Naive thymus-derived CD4-positive, alpha-beta T cell (primary cell): ENCODE results near the gene SEMA3C. TPM values are rescaled to one million over a fixed set of nuclear protein-coding genes. Genes with fewer than 3 reads are reported as not detected.

Source experiments
- ATAC-seq: fragments of 150-1000 bp; cut with Tn5 transposase; 2 replicates; pipeline ENCODE4 v1.10.0; 2021; ENCODE audit warnings: mild to moderate bottlenecking, moderate library complexity
- CTCF ChIA-PET: fragments of 350-600 bp; sonication (Branson Sonifier 250); formaldehyde crosslinking; loops from one replicate; lab custom pipeline; 2021; ENCODE audit warnings: antibody characterized with exemption; lab: Charles Lee
- POLR2A ChIA-PET: fragments of 350-600 bp; sonication (Branson Sonifier 250); formaldehyde crosslinking; loops from one replicate; lab custom pipeline; 2021; ENCODE audit warnings: antibody characterized with exemption, inconsistent platforms; lab: Charles Lee
- DNase-seq, 9 donors: peaks; one replicate each; pipeline versions ENCODE4 v3.0.0 to v3.0.0-alpha.2; 2020 to 2022; ENCODE audit warnings: mixed read lengths in 1 of 9
- H3K27ac ChIP-seq: one replicate; pipeline ENCODE4 v1.7.0; 2013; ENCODE audit warnings: mild to moderate bottlenecking, low read depth, low read length, moderate library complexity
- H3K27me3 ChIP-seq, 2 donors: one replicate each; pipeline ENCODE4 v1.7.0; 2013; ENCODE audit warnings: low read length in 2 of 2, mild to moderate bottlenecking in 2 of 2, moderate library complexity in 2 of 2; ENCODE audit not compliant: control insufficient read depth in 2 of 2, insufficient read depth in 2 of 2
- H3K36me3 ChIP-seq, 3 experiments: 1 replicate in 2 of 3; 2 replicates in 1 of 3; pipeline ENCODE4 v1.7.0; 2013; ENCODE audit warnings: low read length in 3 of 3, mild to moderate bottlenecking in 3 of 3, moderate library complexity in 1 of 3; ENCODE audit not compliant: insufficient read depth in 3 of 3, control insufficient read depth in 2 of 3
- H3K4me1 ChIP-seq, 2 donors: one replicate each; pipeline ENCODE4 v1.7.0; 2013; ENCODE audit warnings: low read length in 2 of 2, mild to moderate bottlenecking in 2 of 2, moderate library complexity in 1 of 2; ENCODE audit not compliant: control insufficient read depth in 2 of 2, insufficient read depth in 2 of 2
- H3K4me3 ChIP-seq: 2 replicates; pipeline ENCODE4 v1.7.0; 2013; ENCODE audit warnings: mild to moderate bottlenecking, low read length
- H3K9me3 ChIP-seq, 3 experiments: 1 replicate in 2 of 3; 2 replicates in 1 of 3; pipeline ENCODE4 v1.7.0; 2013; ENCODE audit warnings: low read length in 3 of 3; ENCODE audit not compliant: control insufficient read depth in 2 of 3
- H3K27ac Mint-ChIP-seq, 9 donors: one replicate each; pipeline ENCODE4 v1.8.0; 2020 to 2022; ENCODE audit warnings: mixed read lengths in 9 of 9, mild to moderate bottlenecking in 8 of 9, moderate library complexity in 5 of 9, inconsistent platforms in 2 of 9
- H3K27me3 Mint-ChIP-seq, 5 donors: one replicate each; pipeline ENCODE4 v1.8.0; 2021 to 2022; ENCODE audit warnings: mixed read lengths in 5 of 5, mild to moderate bottlenecking in 1 of 5
- H3K36me3 Mint-ChIP-seq, 5 donors: one replicate each; pipeline ENCODE4 v1.8.0; 2020 to 2022; ENCODE audit warnings: mixed read lengths in 5 of 5, mild to moderate bottlenecking in 3 of 5, inconsistent platforms in 1 of 5
- H3K4me1 Mint-ChIP-seq, 7 donors: one replicate each; pipeline ENCODE4 v1.8.0; 2020 to 2022; ENCODE audit warnings: mixed read lengths in 7 of 7, mild to moderate bottlenecking in 3 of 7, inconsistent platforms in 1 of 7
- H3K4me3 Mint-ChIP-seq, 10 donors: one replicate each; pipeline ENCODE4 v1.8.0; 2020 to 2022; ENCODE audit warnings: mild to moderate bottlenecking in 10 of 10, mixed read lengths in 10 of 10, moderate library complexity in 6 of 10, inconsistent platforms in 2 of 10
- H3K9me3 Mint-ChIP-seq, 11 donors: one replicate each; pipeline ENCODE4 v1.8.0; 2020 to 2022; ENCODE audit warnings: mixed read lengths in 11 of 11, mild to moderate bottlenecking in 4 of 11, inconsistent platforms in 1 of 11, moderate library complexity in 1 of 11
- intact Hi-C, 2 donors: fragments of 100-400 bp; cut with micrococcal nuclease; formaldehyde crosslinking; loops; one replicate each; pipeline ENCODE4 v1.15.1; 2023
- polyA plus RNA-seq, 2 donors: library from polyadenylated mRNA; unstranded; fragments of 300-500 nt; fragmentation: Illumina TruSeq; gene quantifications; one replicate each; pipeline ENCODE4 v1.2.3, GENCODE V29; 2021
- total RNA-seq, 6 experiments: library from RNA in 5 of 6; stranded (reverse) in 5 of 6; gene quantifications; 1 replicate in 5 of 6; 2 replicates in 1 of 6; pipeline ENCODE4 v1.2.3 and lab custom pipeline; 2021 to 2026

Gene SEMA3C
- total and polyA plus RNA-seq, 7 experiments from 2014 or later = 0.35 to 9.4 (median 0.85) TPM; not detected in 3

DNA sequence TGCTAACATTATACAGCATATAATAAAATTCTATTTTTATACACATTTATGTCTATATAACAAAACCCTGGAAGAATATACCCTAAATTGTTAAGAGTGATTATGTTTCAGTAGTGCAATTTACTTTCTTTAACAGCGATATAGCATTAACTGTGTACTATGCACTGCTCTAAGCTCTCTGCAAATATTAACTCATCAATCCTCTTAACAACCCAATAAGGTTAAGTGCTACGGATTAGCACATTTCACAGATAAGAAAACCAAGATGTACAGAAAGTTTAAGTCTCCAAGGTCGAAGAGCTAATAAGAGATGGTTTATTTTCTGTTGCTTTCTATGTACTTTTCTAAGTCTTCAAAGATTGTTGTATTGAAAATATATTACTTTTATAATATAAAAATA lies 95.8 kb downstream of the SEMA3C start:
- CTCF ChIA-PET = no interaction called here
- no peaks in the 10 kb centered on the region for H3K4me1 ChIP-seq
- Mint-ChIP-seq H3K9me3 (peaks cover 0 to 8% (median 0%) of the 10 kb centered on the region in 11 donors), H3K4me3 (no peak overlapping the region), H3K36me3 (no peaks in the 10 kb centered on the region), H3K4me1 (no peaks in the 10 kb centered on the region), H3K27ac (no peak overlapping the region), H3K27me3 (no peaks in the 10 kb centered on the region)
- ATAC-seq = no peak
- no peaks in the 10 kb centered on the region for H3K27me3 ChIP-seq
- H3K9me3 ChIP-seq = no peaks in the 10 kb centered on the region
- H3K4me3 ChIP-seq = no peak overlapping the region
- intact Hi-C loops = no loop called here
- H3K27ac ChIP-seq = no peak overlapping the region
- POLR2A ChIA-PET = no interaction called here
- no peak for DNase-seq
- no peaks in the 10 kb centered on the region for H3K36me3 ChIP-seq

DNA sequence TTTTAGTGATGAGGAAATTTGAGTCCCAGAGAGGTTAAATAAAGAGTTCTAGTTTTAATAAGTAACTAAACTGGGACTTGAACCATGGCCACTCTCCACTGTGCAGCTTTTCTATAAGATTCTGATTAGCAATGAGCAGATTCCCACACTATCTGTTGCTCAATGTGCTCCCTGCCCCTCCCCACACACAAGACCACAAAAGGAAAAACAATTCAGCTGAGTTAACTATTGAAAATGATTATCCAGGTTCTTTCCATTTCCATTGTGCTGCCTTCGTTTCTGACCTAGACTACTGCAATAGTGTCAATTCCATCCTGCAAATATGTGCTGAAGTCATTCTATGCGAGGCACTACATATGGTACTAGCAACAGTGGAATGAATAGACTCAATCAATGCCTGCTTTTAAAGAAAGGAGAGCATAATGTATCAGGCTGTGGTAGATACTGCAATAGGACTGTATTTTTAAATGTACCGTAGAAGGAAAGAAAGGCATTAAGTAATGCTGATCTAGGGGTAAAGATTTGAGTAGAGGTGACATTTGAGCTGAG lies 97.0 kb downstream of the SEMA3C start:
- H3K36me3 Mint-ChIP-seq = no peaks in the 10 kb centered on the region
- no peaks in the 10 kb centered on the region for H3K9me3 ChIP-seq
- ChIA-PET POLR2A (interaction anchor here (0.7 kb wide), 1 partner anchor 11 kb away, joined by 3 read pairs; no protein-coding TSS in a partner anchor), CTCF (no interaction called here)
- H3K4me3 ChIP-seq = no peak overlapping the region
- DNase-seq = no peak
- H3K27me3 Mint-ChIP-seq = no peaks in the 10 kb centered on the region
- no peak for ATAC-seq
- intact Hi-C loops = no loop called here
- no peak overlapping the region for H3K27ac ChIP-seq
- H3K36me3 ChIP-seq = no peaks in the 10 kb centered on the region
- peaks cover 0 to 8% (median 0%) of the 10 kb centered on the region in 11 donors for H3K9me3 Mint-ChIP-seq
- H3K27ac Mint-ChIP-seq = no peak overlapping the region
- no peak overlapping the region for H3K4me3 Mint-ChIP-seq
- no peaks in the 10 kb centered on the region for H3K4me1 ChIP-seq
- no peaks in the 10 kb centered on the region for H3K27me3 ChIP-seq
- no peaks in the 10 kb centered on the region for H3K4me1 Mint-ChIP-seq

DNA sequence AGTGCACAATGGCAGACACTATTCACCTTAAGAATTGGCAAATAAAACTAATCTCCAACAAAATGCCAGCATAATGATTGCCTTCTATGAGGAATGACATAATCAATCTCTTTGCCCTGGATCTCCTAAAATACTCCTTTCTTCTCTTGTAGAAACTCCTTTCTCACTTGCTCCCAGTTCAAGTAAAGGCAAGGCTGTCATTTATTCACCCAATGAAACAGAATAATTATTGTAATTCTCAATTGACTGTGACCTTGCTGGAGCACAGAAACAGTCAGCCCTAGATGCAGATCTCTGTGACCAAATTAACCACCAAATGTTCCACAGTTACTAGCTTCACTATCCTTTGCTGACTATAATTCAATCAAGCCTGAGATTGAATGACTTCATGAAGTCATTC lies 99.3 kb downstream of the SEMA3C start:
- DNase-seq = no peak
- Mint-ChIP-seq H3K4me3 (no peak overlapping the region), H3K36me3 (no peaks in the 10 kb centered on the region), H3K4me1 (no peaks in the 10 kb centered on the region), H3K27me3 (no peaks in the 10 kb centered on the region), H3K9me3 (peaks cover 0 to 14% (median 2%) of the 10 kb centered on the region in 11 donors), H3K27ac (no peak overlapping the region)
- no peaks in the 10 kb centered on the region for H3K4me1 ChIP-seq
- CTCF ChIA-PET = no interaction called here
- no peak for ATAC-seq
- no peaks in the 10 kb centered on the region for H3K36me3 ChIP-seq
- H3K4me3 ChIP-seq = no peak overlapping the region
- POLR2A ChIA-PET = no interaction called here
- H3K9me3 ChIP-seq = no peaks in the 10 kb centered on the region
- H3K27ac ChIP-seq = no peak overlapping the region
- intact Hi-C loops = no loop called here
- H3K27me3 ChIP-seq = no peaks in the 10 kb centered on the region

- Mint-ChIP-seq H3K4me1 (no peaks in the 10 kb centered on the region), H3K9me3 (peaks cover 0 to 17% (median 5%) of the 10 kb centered on the region in 11 donors), H3K36me3 (no peaks in the 10 kb centered on the region), H3K27me3 (no peaks in the 10 kb centered on the region), H3K4me3 (no peak overlapping the region), H3K27ac (no peak overlapping the region)
- ChIA-PET POLR2A (no interaction called here), CTCF (no interaction called here)
- no peak overlapping the region for H3K27ac ChIP-seq
- intact Hi-C loops = no loop called here
- H3K9me3 ChIP-seq = no peaks in the 10 kb centered on the region
- no peaks in the 10 kb centered on the region for H3K27me3 ChIP-seq
- no peaks in the 10 kb centered on the region for H3K36me3 ChIP-seq
- no peak for DNase-seq
- H3K4me3 ChIP-seq = no peak overlapping the region
- no peaks in the 10 kb centered on the region for H3K4me1 ChIP-seq
- no peak for ATAC-seq
Observed at GRCh38 chr7:80818181-80818580, 100.7 kb downstream of the SEMA3C start.

DNA sequence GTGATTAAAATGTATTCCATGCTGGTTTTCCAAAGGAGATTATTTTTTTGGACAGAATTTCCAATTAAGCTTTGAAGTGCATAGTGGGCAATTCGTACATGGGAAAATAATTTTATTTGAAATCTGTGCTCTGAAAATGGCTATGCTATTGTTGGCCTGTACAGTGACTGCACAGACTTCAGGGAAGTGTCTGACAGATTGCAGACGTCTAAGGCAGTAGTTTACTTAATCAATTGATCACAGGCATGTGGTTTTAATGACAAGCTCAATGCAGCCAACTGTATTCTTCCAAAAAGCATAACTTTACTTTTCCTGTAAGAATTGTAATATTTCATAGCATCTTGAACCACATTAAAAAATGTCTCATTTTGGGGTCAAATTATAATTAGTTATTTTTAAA lies 102.0 kb downstream of the SEMA3C start:
- POLR2A ChIA-PET = no interaction called here
- no peaks in the 10 kb centered on the region for H3K9me3 ChIP-seq

DNA sequence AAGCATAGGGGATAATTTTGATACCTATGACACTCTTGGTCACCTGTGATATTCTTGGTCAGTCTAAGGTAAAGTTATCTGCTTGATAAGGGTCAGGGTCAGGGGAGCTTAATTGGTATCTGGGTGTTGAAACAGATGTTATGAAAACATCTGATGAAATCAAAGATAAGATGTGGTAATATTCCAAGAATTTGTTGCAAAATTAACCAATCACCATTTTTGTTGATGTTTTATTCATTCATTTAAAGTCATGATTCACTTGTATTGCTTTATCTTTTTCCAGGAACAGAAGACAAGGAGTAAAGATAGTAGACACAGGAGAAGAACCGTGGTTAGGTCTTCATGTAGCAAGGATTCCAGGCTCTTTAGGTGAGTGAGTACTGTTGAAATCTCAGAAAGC lies 103.1 kb downstream of the SEMA3C start:
- POLR2A ChIA-PET = no interaction called here
- H3K27me3 ChIP-seq = no peaks in the 10 kb centered on the region
- no peak overlapping the region for H3K4me3 Mint-ChIP-seq

More for the DNA sequence above, 102.0 kb downstream of the SEMA3C start:
- Mint-ChIP-seq H3K9me3 (peaks cover 0 to 13% (median 5%) of the 10 kb centered on the region in 11 donors), H3K36me3 (no peaks in the 10 kb centered on the region), H3K27me3 (no peaks in the 10 kb centered on the region), H3K27ac (no peak overlapping the region), H3K4me3 (no peak overlapping the region), H3K4me1 (no peaks in the 10 kb centered on the region)
- Histone ChIP-seq H3K4me1 (no peaks in the 10 kb centered on the region), H3K27me3 (no peaks in the 10 kb centered on the region), H3K36me3 (no peaks in the 10 kb centered on the region), H3K4me3 (no peak overlapping the region), H3K27ac (no peak overlapping the region)
- ATAC-seq (no peak), DNase-seq (no peak)
- CTCF ChIA-PET = no interaction called here
- intact Hi-C loops = no loop called here

GRCh38 chr7:80809545-80809944 lies 109.3 kb downstream of the SEMA3C start:
- H3K9me3 ChIP-seq = no peaks in the 10 kb centered on the region
- intact Hi-C loops = no loop called here
- H3K4me3 ChIP-seq = no peak overlapping the region
- no peak overlapping the region for H3K27ac Mint-ChIP-seq
- H3K27ac ChIP-seq = no peak overlapping the region
- H3K4me1 Mint-ChIP-seq = no peaks in the 10 kb centered on the region
- POLR2A ChIA-PET = no interaction called here
- no peaks in the 10 kb centered on the region for H3K27me3 ChIP-seq
- H3K4me1 ChIP-seq = no peaks in the 10 kb centered on the region
- no peaks in the 10 kb centered on the region for H3K36me3 Mint-ChIP-seq
- H3K9me3 Mint-ChIP-seq = peaks cover 0 to 15% (median 3%) of the 10 kb centered on the region in 11 donors
- ATAC-seq (no peak), DNase-seq (no peak)
- H3K36me3 ChIP-seq = no peaks in the 10 kb centered on the region
- CTCF ChIA-PET = no interaction called here
- H3K4me3 Mint-ChIP-seq = no peak overlapping the region
- H3K27me3 Mint-ChIP-seq = no peaks in the 10 kb centered on the region

More for the DNA sequence above, 103.1 kb downstream of the SEMA3C start:
- Mint-ChIP-seq H3K4me1 (no peaks in the 10 kb centered on the region), H3K9me3 (peaks cover 0 to 12% (median 5%) of the 10 kb centered on the region in 11 donors), H3K36me3 (no peaks in the 10 kb centered on the region), H3K27me3 (no peaks in the 10 kb centered on the region), H3K27ac (no peak overlapping the region)
- intact Hi-C loops = no loop called here
- Histone ChIP-seq H3K4me1 (no peaks in the 10 kb centered on the region), H3K9me3 (no peaks in the 10 kb centered on the region), H3K36me3 (no peaks in the 10 kb centered on the region), H3K27ac (no peak overlapping the region), H3K4me3 (no peak overlapping the region)
- DNase-seq (no peak), ATAC-seq (peak; percentile 42)
- CTCF ChIA-PET = no interaction called here
